HL-60 (cell line): ENCODE results near the gene ZMIZ1.

Experiments used
- DNase-seq, 2 experiments: peaks; one replicate each; pipeline ENCODE4 v3.0.0-alpha.2; 2010 to 2020; ENCODE audit warnings: low read depth in 1 of 2, low spot score in 1 of 2
- H3K27ac ChIP-seq: fragments of 250-450 bp; sonication (Bioruptor Pico); replicated peaks from 2 replicates; pipeline ENCODE4 v1.5.1; 2020; ENCODE audit warnings: mild to moderate bottlenecking, moderate library complexity
- H3K27me3 ChIP-seq: fragments of 250-450 bp; sonication (Bioruptor Pico); 2 replicates; pipeline ENCODE4 v1.5.1; 2021; ENCODE audit warnings: mild to moderate bottlenecking, moderate library complexity; ENCODE audit not compliant: insufficient read depth, poor library complexity, severe bottlenecking
- H3K4me3 ChIP-seq: replicated peaks from 2 replicates; pipeline ENCODE4 v1.5.1; 2011; ENCODE audit warnings: mild to moderate bottlenecking, control low read depth, low read length; ENCODE audit not compliant: insufficient read depth
- GABPA ChIP-seq: IDR thresholded peaks from 2 replicates; pipeline ENCODE4 v1.6.1; 2012; ENCODE audit warnings: low read depth
- POLR2AphosphoS5 ChIP-seq: IDR thresholded peaks from 2 replicates; pipeline ENCODE4 v1.6.1; 2012; ENCODE audit warnings: low read depth
- SPI1 ChIP-seq: IDR thresholded peaks from 2 replicates; pipeline ENCODE4 v1.6.1; 2012; ENCODE audit warnings: low read depth, mild to moderate bottlenecking, borderline replicate concordance
- TF ChIP-seq, protein P1 (sequence below): IDR thresholded peaks from one replicate; pipeline ENCODE4 v1.5.1; 2011; ENCODE audit warnings: low read length, control low read depth, inconsistent platforms; ENCODE audit not compliant: insufficient read depth
- TF ChIP-seq, protein P2 (sequence below): IDR thresholded peaks from 2 replicates; pipeline ENCODE4 v1.6.1; 2012; ENCODE audit warnings: low read depth; ENCODE audit not compliant: insufficient replicate concordance

ZMIZ1 gene

DNA sequence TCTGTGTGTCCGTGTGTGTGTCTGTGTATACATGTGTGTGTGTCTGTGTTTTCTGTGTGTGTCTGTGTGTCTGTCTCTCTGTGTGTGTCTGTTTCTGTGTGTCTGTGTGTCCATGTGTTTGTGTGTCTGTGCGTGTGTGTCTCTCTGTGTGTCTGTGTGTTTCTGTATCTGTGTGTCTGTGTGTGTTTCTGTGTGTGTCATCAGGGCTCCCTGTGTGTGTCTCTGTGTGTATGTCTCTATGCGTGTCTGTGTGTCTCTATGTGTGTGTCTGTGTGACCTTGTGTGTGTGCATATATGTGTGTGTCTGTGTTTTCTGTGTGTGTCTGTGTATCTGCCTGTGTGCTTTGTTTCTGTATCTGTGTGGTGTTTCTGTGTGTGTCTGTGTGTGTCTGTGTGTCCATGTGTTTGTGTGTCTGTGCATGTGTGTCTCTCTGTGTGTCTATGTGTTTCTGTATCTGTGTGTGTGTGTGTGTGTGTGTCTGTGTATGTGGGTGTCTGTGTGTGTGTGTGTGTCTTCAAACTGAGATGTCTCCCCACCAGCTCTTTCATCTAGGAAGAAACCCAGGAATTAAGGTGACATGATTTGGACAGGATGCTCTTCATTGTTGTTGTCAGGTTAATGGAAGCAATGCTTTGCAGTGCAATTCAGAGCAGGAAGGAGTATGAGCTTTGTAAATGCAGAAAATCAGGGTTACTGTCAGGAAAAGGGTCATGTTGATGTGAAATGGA is 257.8 kb downstream of the ZMIZ1 start:
- TF ChIP-seq GABPA (no peak), POLR2AphosphoS5 (no peak), SPI1 (no peak)
- TF ChIP-seq, protein P1, sequence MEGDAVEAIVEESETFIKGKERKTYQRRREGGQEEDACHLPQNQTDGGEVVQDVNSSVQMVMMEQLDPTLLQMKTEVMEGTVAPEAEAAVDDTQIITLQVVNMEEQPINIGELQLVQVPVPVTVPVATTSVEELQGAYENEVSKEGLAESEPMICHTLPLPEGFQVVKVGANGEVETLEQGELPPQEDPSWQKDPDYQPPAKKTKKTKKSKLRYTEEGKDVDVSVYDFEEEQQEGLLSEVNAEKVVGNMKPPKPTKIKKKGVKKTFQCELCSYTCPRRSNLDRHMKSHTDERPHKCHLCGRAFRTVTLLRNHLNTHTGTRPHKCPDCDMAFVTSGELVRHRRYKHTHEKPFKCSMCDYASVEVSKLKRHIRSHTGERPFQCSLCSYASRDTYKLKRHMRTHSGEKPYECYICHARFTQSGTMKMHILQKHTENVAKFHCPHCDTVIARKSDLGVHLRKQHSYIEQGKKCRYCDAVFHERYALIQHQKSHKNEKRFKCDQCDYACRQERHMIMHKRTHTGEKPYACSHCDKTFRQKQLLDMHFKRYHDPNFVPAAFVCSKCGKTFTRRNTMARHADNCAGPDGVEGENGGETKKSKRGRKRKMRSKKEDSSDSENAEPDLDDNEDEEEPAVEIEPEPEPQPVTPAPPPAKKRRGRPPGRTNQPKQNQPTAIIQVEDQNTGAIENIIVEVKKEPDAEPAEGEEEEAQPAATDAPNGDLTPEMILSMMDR: no peak
- TF ChIP-seq, protein P2, sequence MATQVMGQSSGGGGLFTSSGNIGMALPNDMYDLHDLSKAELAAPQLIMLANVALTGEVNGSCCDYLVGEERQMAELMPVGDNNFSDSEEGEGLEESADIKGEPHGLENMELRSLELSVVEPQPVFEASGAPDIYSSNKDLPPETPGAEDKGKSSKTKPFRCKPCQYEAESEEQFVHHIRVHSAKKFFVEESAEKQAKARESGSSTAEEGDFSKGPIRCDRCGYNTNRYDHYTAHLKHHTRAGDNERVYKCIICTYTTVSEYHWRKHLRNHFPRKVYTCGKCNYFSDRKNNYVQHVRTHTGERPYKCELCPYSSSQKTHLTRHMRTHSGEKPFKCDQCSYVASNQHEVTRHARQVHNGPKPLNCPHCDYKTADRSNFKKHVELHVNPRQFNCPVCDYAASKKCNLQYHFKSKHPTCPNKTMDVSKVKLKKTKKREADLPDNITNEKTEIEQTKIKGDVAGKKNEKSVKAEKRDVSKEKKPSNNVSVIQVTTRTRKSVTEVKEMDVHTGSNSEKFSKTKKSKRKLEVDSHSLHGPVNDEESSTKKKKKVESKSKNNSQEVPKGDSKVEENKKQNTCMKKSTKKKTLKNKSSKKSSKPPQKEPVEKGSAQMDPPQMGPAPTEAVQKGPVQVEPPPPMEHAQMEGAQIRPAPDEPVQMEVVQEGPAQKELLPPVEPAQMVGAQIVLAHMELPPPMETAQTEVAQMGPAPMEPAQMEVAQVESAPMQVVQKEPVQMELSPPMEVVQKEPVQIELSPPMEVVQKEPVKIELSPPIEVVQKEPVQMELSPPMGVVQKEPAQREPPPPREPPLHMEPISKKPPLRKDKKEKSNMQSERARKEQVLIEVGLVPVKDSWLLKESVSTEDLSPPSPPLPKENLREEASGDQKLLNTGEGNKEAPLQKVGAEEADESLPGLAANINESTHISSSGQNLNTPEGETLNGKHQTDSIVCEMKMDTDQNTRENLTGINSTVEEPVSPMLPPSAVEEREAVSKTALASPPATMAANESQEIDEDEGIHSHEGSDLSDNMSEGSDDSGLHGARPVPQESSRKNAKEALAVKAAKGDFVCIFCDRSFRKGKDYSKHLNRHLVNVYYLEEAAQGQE: no peak
- DNase-seq: no peak
- Histone ChIP-seq H3K4me3 (no peak overlapping the region), H3K27ac (no peak overlapping the region), H3K27me3 (no peaks in the 10 kb centered on the region)

DNA sequence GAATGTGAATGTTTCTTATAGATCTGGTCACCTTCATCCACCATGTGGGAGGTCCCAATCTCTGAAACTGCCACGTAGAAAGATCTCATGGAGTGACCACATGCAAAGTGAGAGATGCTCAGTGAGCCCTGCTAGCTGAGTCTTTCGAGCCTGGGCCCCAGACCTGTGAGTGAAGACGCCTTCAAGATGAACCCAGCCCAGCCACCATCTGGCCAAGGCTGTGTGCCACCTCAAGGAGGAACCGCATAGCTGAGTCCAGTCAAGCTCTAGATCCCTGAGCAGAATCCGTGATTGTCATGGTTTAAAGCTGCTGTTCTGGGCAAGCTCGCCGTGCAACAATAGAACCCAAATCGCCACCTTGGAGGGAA is 258.3 kb downstream of the ZMIZ1 start:
- TF ChIP-seq, protein P2: no peak
- TF ChIP-seq POLR2AphosphoS5 (no peak), SPI1 (no peak), GABPA (no peak)
- TF ChIP-seq, protein P1: no peak
- no peaks in the 10 kb centered on the region for H3K27me3 ChIP-seq
- H3K4me3 ChIP-seq: no peak overlapping the region
- no peak for DNase-seq
- H3K27ac ChIP-seq: no peak overlapping the region

DNA sequence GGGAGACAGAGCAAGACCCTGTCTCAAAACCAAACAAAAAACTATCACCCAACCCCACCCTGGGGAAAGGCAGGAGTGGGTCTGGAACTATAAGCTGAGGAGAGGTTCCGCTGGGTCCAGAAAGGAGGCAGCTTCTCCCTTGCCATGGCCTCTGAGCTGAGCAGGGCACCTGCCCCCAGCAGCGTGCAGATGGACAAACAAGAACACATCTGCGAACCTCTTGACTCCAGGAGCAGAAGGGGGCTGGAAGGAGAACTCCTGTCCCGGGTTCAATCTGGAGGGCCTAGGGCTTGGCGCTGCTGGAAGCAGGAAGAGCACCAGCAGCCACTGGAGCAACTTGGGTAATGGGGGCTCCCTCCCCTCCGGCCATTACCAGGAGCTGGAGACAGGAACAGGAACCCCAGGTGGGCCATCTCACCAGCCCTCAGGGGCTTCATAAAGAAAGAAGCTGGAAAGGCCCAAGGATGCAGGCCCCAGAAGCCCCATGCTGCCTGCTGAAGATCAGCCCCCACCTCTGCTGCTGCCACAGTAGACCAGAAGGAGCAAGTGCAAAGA is 259.5 kb downstream of the ZMIZ1 start:
- TF ChIP-seq GABPA: no peak
- TF ChIP-seq, protein P1: no peak
- no peak for TF ChIP-seq POLR2AphosphoS5
- no peak for TF ChIP-seq SPI1
- TF ChIP-seq, protein P2: no peak
- Histone ChIP-seq H3K27me3 (no peaks in the 10 kb centered on the region), H3K27ac (no peak overlapping the region), H3K4me3 (no peak overlapping the region)
- no peak for DNase-seq
